GM19025 (cell line): ENCODE data around the gene PARP14.

Experiments
- ATAC-seq: cut with Tn5 transposase; IDR thresholded peaks from one replicate; pipeline ENCODE4 v1.9.1; 2021; ENCODE audit warnings: mild to moderate bottlenecking, low read depth, moderate library complexity; ENCODE audit not compliant: unreplicated experiment

The PARP14 gene

GRCh38 chr3:122758877-122759560 lies 78.4 kb downstream of the PARP14 start:
- no peak for ATAC-seq

- no peak for ATAC-seq
Measured at GRCh38 chr3:122760453-122761271, 80.0 kb downstream of the PARP14 start.

- no peak for ATAC-seq
Measured at GRCh38 chr3:122766430-122766829, 85.8 kb downstream of the PARP14 start.

GRCh38 chr3:122767540-122768372 lies 87.1 kb downstream of the PARP14 start:
- no peak for ATAC-seq

GRCh38 chr3:122770521-122771202 lies 90.0 kb downstream of the PARP14 start:
- ATAC-seq, result no peak

GRCh38 chr3:122772827-122773226 lies 92.2 kb downstream of the PARP14 start:
- no peak for ATAC-seq

GRCh38 chr3:122773944-122774509 lies 93.4 kb downstream of the PARP14 start:
- no peak for ATAC-seq

GRCh38 chr3:122774564-122774963 lies 93.9 kb downstream of the PARP14 start:
- ATAC-seq, result no peak

- no peak for ATAC-seq
Measured at GRCh38 chr3:122776675-122777468, 96.2 kb downstream of the PARP14 start.

GRCh38 chr3:122777563-122777962 lies 96.9 kb downstream of the PARP14 start:
- ATAC-seq, result no peak
